ENCODE measurements around the gene GAB1. TPM values are rescaled to one million over a fixed set of nuclear protein-coding genes. Genes with fewer than 3 reads are reported as not detected.

Gene GAB1
- total and polyA plus RNA-seq, 7 experiments from 2014 or later = 0.67 to 6.4 (median 2.2) TPM; not detected in 3

DNA sequence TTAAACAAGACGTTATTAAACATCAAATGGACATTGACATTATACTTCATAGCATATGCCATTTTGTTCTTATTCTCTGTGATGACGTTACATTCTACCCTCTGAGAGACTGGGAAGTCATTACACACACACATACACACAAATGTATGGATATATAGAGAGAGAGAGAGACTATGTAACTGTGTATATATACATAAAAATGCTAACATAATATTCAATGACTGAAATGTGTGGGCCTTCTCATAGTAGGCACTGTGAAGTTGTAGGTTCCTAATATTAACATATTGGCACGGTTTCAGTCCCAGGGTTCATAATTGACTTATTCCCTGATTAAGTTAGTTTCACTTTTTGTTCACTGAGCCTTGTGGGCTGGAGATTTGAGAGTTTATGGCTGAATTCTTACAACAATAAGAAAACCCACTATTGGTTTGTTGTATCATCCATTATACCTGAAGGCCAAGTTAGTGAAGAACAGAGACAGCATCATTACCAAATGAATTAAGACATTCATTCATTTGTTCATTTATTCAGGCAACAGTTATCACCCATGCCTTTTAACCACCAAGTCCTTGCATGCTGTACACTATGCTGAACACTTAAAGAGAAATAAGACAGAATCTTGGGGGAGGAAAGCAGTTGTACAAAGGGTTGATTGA lies 68.5 kb downstream of the GAB1 start:
- CTCF ChIA-PET = no interaction called here
- Mint-ChIP-seq H3K4me3 (peak overlapping the region in 7 of 10 donors; percentile 1 to 58 (median 24)), H3K27me3 (peaks cover 0 to 14% (median 9%) of the 10 kb centered on the region in 5 donors), H3K4me1 (peaks cover 10 to 25% (median 18%) of the 10 kb centered on the region in 7 donors), H3K36me3 (no peaks in the 10 kb centered on the region), H3K27ac (no peak overlapping the region), H3K9me3 (peaks cover 0 to 1% (median 0%) of the 10 kb centered on the region in 11 donors)
- DNase-seq (no peak), ATAC-seq (no peak)
- peaks cover 0 to 5% of the 10 kb centered on the region in 2 donors for H3K4me1 ChIP-seq (ENCODE audit: control insufficient read depth in 2 of 2, insufficient read depth in 2 of 2, low read length in 2 of 2)
- no peaks in the 10 kb centered on the region for H3K9me3 ChIP-seq (ENCODE audit: control insufficient read depth in 2 of 3, low read length in 3 of 3)
- no peak overlapping the region for H3K27ac ChIP-seq (ENCODE audit: low read depth, low read length)
- no peaks in the 10 kb centered on the region for H3K27me3 ChIP-seq (ENCODE audit: control insufficient read depth in 2 of 2, insufficient read depth in 2 of 2, low read length in 2 of 2)
- no peaks in the 10 kb centered on the region for H3K36me3 ChIP-seq (ENCODE audit: control insufficient read depth in 2 of 3, insufficient read depth in 3 of 3, low read length in 3 of 3)
- POLR2A ChIA-PET = no interaction called here
- intact Hi-C loops (cut with micrococcal nuclease) = loop anchor here in 1 of 2 donors (10.0 kb wide), 1 partner anchor 220 kb away; the partner anchor contains the start of gene USP38
- no peak overlapping the region for H3K4me3 ChIP-seq (ENCODE audit: low read length)

DNA sequence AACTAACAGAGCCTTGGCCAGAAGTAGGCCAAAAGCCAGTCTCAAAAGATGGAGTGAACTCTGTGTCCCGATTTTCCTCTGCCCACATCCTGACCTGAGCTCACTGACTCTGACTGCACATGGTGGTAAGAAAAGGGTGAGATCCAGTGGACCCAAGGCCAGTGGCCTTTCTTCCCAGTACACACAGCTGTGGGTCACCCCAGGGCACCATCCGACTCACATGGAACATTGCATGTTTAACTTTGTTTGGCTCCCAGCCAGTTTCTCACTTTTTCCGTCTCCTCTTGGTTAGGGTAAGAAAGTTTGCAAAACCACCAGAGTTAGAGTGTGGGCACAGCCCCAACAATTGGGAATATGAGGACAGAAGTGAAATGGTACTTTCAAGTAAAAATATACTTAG lies 69.8 kb downstream of the GAB1 start:
- Histone ChIP-seq H3K4me1 (ENCODE audit: control insufficient read depth in 2 of 2, insufficient read depth in 2 of 2, low read length in 2 of 2) (peaks cover 0 to 5% of the 10 kb centered on the region in 2 donors), H3K27ac (ENCODE audit: low read depth, low read length) (no peak overlapping the region), H3K4me3 (ENCODE audit: low read length) (no peak overlapping the region), H3K9me3 (ENCODE audit: control insufficient read depth in 2 of 3, low read length in 3 of 3) (no peaks in the 10 kb centered on the region), H3K27me3 (ENCODE audit: control insufficient read depth in 2 of 2, insufficient read depth in 2 of 2, low read length in 2 of 2) (no peaks in the 10 kb centered on the region), H3K36me3 (ENCODE audit: control insufficient read depth in 2 of 3, insufficient read depth in 3 of 3, low read length in 3 of 3) (no peaks in the 10 kb centered on the region)
- peaks cover 0 to 1% (median 0%) of the 10 kb centered on the region in 11 donors for H3K9me3 Mint-ChIP-seq
- ChIA-PET POLR2A (no interaction called here), CTCF (no interaction called here)
- ATAC-seq = no peak
- peaks cover 6 to 22% (median 14%) of the 10 kb centered on the region in 5 donors for H3K27me3 Mint-ChIP-seq
- H3K36me3 Mint-ChIP-seq = no peaks in the 10 kb centered on the region
- no peak overlapping the region for H3K4me3 Mint-ChIP-seq
- intact Hi-C loops (cut with micrococcal nuclease) = loop anchor here in 1 of 2 donors (10.0 kb wide), 1 partner anchor 222 kb away; the partner anchor contains the start of gene USP38
- no peak for DNase-seq
- peaks cover 10 to 25% (median 18%) of the 10 kb centered on the region in 7 donors for H3K4me1 Mint-ChIP-seq
- H3K27ac Mint-ChIP-seq = no peak overlapping the region

DNA sequence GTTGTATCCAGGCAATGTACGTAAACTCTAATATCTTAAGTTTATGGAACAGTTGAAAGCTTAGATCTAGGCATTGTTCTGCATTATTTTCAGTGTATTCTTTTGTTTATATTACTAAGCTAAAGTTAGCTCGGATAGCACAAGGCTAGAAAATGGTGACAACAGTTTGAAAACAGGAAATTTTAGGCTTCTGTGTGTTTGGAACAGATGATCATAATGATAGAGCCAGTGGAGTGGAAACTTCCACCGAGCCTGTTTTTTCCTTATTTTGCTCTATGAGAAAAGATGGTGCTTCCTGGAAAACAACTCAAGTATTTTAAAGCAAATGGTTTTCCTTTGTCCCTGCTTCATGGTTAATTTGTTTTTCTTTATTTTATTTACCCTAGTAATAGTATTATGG lies 70.8 kb downstream of the GAB1 start:
- Histone ChIP-seq H3K27me3 (ENCODE audit: control insufficient read depth in 2 of 2, insufficient read depth in 2 of 2, low read length in 2 of 2) (no peaks in the 10 kb centered on the region), H3K27ac (ENCODE audit: low read depth, low read length) (no peak overlapping the region), H3K4me3 (ENCODE audit: low read length) (no peak overlapping the region), H3K36me3 (ENCODE audit: control insufficient read depth in 2 of 3, insufficient read depth in 3 of 3, low read length in 3 of 3) (no peaks in the 10 kb centered on the region), H3K9me3 (ENCODE audit: control insufficient read depth in 2 of 3, low read length in 3 of 3) (no peaks in the 10 kb centered on the region), H3K4me1 (ENCODE audit: control insufficient read depth in 2 of 2, insufficient read depth in 2 of 2, low read length in 2 of 2) (peaks cover 0 to 5% of the 10 kb centered on the region in 2 donors)
- H3K36me3 Mint-ChIP-seq = no peaks in the 10 kb centered on the region
- no peak overlapping the region for H3K27ac Mint-ChIP-seq
- no peak overlapping the region for H3K4me3 Mint-ChIP-seq
- peaks cover 0 to 1% (median 0%) of the 10 kb centered on the region in 11 donors for H3K9me3 Mint-ChIP-seq
- DNase-seq (no peak), ATAC-seq (no peak)
- CTCF ChIA-PET = no interaction called here
- H3K4me1 Mint-ChIP-seq = peaks cover 10 to 25% (median 18%) of the 10 kb centered on the region in 7 donors
- peaks cover 6 to 29% (median 14%) of the 10 kb centered on the region in 5 donors for H3K27me3 Mint-ChIP-seq
- intact Hi-C loops (cut with micrococcal nuclease) = loop anchor here in 1 of 2 donors (10.0 kb wide), 1 partner anchor 223 kb away; the partner anchor contains the start of gene USP38
- POLR2A ChIA-PET = no interaction called here

- no peaks in the 10 kb centered on the region for H3K9me3 ChIP-seq (ENCODE audit: control insufficient read depth in 2 of 3, low read length in 3 of 3)
- no peak for DNase-seq
- ATAC-seq = no peak
- H3K4me1 ChIP-seq (ENCODE audit: control insufficient read depth in 2 of 2, insufficient read depth in 2 of 2, low read length in 2 of 2) = peaks cover 0 to 5% of the 10 kb centered on the region in 2 donors
- ChIA-PET CTCF (no interaction called here), POLR2A (no interaction called here)
- H3K27me3 ChIP-seq (ENCODE audit: control insufficient read depth in 2 of 2, insufficient read depth in 2 of 2, low read length in 2 of 2) = no peaks in the 10 kb centered on the region
- Mint-ChIP-seq H3K36me3 (no peaks in the 10 kb centered on the region), H3K4me3 (no peak overlapping the region), H3K27me3 (peaks cover 6 to 29% (median 15%) of the 10 kb centered on the region in 5 donors), H3K4me1 (peaks cover 10 to 24% (median 14%) of the 10 kb centered on the region in 7 donors), H3K27ac (no peak overlapping the region), H3K9me3 (peaks cover 0 to 1% (median 0%) of the 10 kb centered on the region in 11 donors)
- H3K4me3 ChIP-seq (ENCODE audit: low read length) = no peak overlapping the region
- H3K36me3 ChIP-seq (ENCODE audit: control insufficient read depth in 2 of 3, insufficient read depth in 3 of 3, low read length in 3 of 3) = no peaks in the 10 kb centered on the region
- intact Hi-C loops (cut with micrococcal nuclease) = loop anchor here in 1 of 2 donors (10.0 kb wide), 1 partner anchor 223 kb away; the partner anchor contains the start of gene USP38
- H3K27ac ChIP-seq (ENCODE audit: low read depth, low read length) = no peak overlapping the region
Observed at GRCh38 chr4:143407888-143408287, 71.2 kb downstream of the GAB1 start.

DNA sequence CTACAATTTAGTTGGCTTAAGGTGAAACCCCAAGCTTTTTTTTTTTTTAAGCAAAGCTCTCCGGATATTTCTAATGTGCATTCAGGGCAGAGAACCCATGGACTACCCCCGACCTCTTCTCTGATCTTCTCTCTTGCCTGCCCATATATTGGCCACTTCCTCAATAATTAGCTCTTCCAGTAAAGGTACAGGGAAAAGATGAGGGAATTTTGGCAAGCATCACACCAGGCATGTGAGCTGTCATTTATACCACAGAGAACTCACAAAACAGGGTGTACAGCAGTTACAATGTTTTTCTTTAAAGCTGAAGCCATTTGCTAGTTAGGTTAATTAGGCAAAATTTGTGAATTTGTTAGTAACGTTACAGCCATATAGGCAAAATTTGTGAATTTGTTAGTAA lies 73.3 kb downstream of the GAB1 start:
- intact Hi-C loops (cut with micrococcal nuclease) = no loop called here
- Mint-ChIP-seq H3K27ac (no peak overlapping the region), H3K36me3 (no peaks in the 10 kb centered on the region), H3K4me3 (no peak overlapping the region), H3K27me3 (peaks cover 6 to 29% (median 14%) of the 10 kb centered on the region in 5 donors), H3K4me1 (peaks cover 0 to 9% (median 7%) of the 10 kb centered on the region in 7 donors), H3K9me3 (peaks cover 0 to 1% (median 0%) of the 10 kb centered on the region in 11 donors)
- no peak for ATAC-seq
- no peaks in the 10 kb centered on the region for H3K9me3 ChIP-seq (ENCODE audit: control insufficient read depth in 2 of 3, low read length in 3 of 3)
- no peaks in the 10 kb centered on the region for H3K4me1 ChIP-seq (ENCODE audit: control insufficient read depth in 2 of 2, insufficient read depth in 2 of 2, low read length in 2 of 2)
- H3K27me3 ChIP-seq (ENCODE audit: control insufficient read depth in 2 of 2, insufficient read depth in 2 of 2, low read length in 2 of 2) = no peaks in the 10 kb centered on the region
- POLR2A ChIA-PET = no interaction called here
- CTCF ChIA-PET = no interaction called here
- H3K27ac ChIP-seq (ENCODE audit: low read depth, low read length) = no peak overlapping the region
- DNase-seq = no peak
- no peak overlapping the region for H3K4me3 ChIP-seq (ENCODE audit: low read length)
- H3K36me3 ChIP-seq (ENCODE audit: control insufficient read depth in 2 of 3, insufficient read depth in 3 of 3, low read length in 3 of 3) = no peaks in the 10 kb centered on the region

- peaks cover 6 to 29% (median 16%) of the 10 kb centered on the region in 5 donors for H3K27me3 Mint-ChIP-seq
- no peak for DNase-seq
- intact Hi-C loops (cut with micrococcal nuclease) = no loop called here
Observed at GRCh38 chr4:143411527-143412419, 75.1 kb downstream of the GAB1 start.

More at GRCh38 chr4:143411527-143412419, 75.1 kb downstream of the GAB1 start:
- peaks cover 0 to 1% (median 0%) of the 10 kb centered on the region in 11 donors for H3K9me3 Mint-ChIP-seq
- POLR2A ChIA-PET = no interaction called here
- H3K27ac ChIP-seq (ENCODE audit: low read depth, low read length) = no peak overlapping the region
- no peaks in the 10 kb centered on the region for H3K27me3 ChIP-seq (ENCODE audit: control insufficient read depth in 2 of 2, insufficient read depth in 2 of 2, low read length in 2 of 2)
- no peaks in the 10 kb centered on the region for H3K4me1 ChIP-seq (ENCODE audit: control insufficient read depth in 2 of 2, insufficient read depth in 2 of 2, low read length in 2 of 2)
- H3K4me3 ChIP-seq (ENCODE audit: low read length) = no peak overlapping the region
- H3K9me3 ChIP-seq (ENCODE audit: control insufficient read depth in 2 of 3, low read length in 3 of 3) = no peaks in the 10 kb centered on the region
- no peak overlapping the region for H3K4me3 Mint-ChIP-seq
- CTCF ChIA-PET = no interaction called here
- ATAC-seq = no peak
- no peaks in the 10 kb centered on the region for H3K36me3 Mint-ChIP-seq
- no peak overlapping the region for H3K27ac Mint-ChIP-seq
- H3K36me3 ChIP-seq (ENCODE audit: control insufficient read depth in 2 of 3, insufficient read depth in 3 of 3, low read length in 3 of 3) = no peaks in the 10 kb centered on the region
- no peaks in the 10 kb centered on the region for H3K4me1 Mint-ChIP-seq
